BE2C (cell line): ENCODE data around the gene DPAGT1.

Experiments used
- DNase-seq: peaks from one replicate; pipeline ENCODE4 v3.0.0-alpha.2; 2020
- H3K27me3 ChIP-seq: fragments of 250-450 bp; sonication (Bioruptor Pico); 2 replicates; pipeline ENCODE4 v1.5.1; 2020; ENCODE audit warnings: mild to moderate bottlenecking
- H3K36me3 ChIP-seq: fragments of 250-450 bp; sonication (Bioruptor Pico); 2 replicates; pipeline ENCODE4 v1.5.1; 2020; ENCODE audit warnings: mild to moderate bottlenecking
- H3K4me1 ChIP-seq: fragments of 250-450 bp; sonication (Bioruptor Pico); 2 replicates; pipeline ENCODE4 v1.5.1; 2020
- H3K4me3 ChIP-seq: 2 replicates; pipeline ENCODE4 v1.5.1; 2011; ENCODE audit warnings: low read depth, low read length
- H3K9me3 ChIP-seq: fragments of 250-450 bp; sonication (Bioruptor Pico); 2 replicates; pipeline ENCODE4 v1.5.1; 2020
- TF ChIP-seq, protein P1 (sequence below): IDR thresholded peaks from 2 replicates; pipeline ENCODE4 v1.5.1; 2012; ENCODE audit warnings: mild to moderate bottlenecking, low read depth, low read length

Gene DPAGT1

GRCh38 chr11:119117004-119117706, 15.5 kb upstream of the DPAGT1 start:
- DNase-seq: no peak
- Histone ChIP-seq H3K4me3 (no peak overlapping the region), H3K36me3 (peaks cover 17% of the 10 kb centered on the region), H3K4me1 (no peaks in the 10 kb centered on the region), H3K27me3 (no peaks in the 10 kb centered on the region), H3K9me3 (no peaks in the 10 kb centered on the region)
- TF ChIP-seq, protein P1, sequence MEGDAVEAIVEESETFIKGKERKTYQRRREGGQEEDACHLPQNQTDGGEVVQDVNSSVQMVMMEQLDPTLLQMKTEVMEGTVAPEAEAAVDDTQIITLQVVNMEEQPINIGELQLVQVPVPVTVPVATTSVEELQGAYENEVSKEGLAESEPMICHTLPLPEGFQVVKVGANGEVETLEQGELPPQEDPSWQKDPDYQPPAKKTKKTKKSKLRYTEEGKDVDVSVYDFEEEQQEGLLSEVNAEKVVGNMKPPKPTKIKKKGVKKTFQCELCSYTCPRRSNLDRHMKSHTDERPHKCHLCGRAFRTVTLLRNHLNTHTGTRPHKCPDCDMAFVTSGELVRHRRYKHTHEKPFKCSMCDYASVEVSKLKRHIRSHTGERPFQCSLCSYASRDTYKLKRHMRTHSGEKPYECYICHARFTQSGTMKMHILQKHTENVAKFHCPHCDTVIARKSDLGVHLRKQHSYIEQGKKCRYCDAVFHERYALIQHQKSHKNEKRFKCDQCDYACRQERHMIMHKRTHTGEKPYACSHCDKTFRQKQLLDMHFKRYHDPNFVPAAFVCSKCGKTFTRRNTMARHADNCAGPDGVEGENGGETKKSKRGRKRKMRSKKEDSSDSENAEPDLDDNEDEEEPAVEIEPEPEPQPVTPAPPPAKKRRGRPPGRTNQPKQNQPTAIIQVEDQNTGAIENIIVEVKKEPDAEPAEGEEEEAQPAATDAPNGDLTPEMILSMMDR: no peak

DNA sequence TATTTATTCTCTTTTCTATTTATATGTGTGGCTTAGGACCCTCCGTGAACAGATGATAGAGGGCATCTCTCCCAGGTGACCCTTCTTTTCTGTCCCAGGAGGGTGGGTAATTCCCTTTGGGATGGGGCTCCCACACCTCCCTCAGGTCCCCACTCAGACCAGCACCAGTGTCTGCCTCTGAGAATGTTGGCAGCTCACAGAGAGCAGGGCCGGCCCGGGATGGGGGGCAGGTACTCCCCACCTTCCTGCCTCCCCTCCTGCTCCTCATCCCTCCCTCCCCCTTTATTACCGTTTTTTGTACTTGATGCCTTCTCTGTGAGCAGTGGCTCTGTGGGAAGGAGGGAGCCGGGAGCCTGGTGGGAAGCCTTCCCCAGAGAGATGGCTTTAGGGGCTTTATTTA, 14.9 kb upstream of the DPAGT1 start:
- H3K36me3 ChIP-seq: peaks cover 21% of the 10 kb centered on the region
- TF ChIP-seq, protein P1: no peak
- H3K9me3 ChIP-seq: no peaks in the 10 kb centered on the region
- H3K27me3 ChIP-seq: no peaks in the 10 kb centered on the region
- no peaks in the 10 kb centered on the region for H3K4me1 ChIP-seq
- H3K4me3 ChIP-seq: no peak overlapping the region
- no peak for DNase-seq

- no peaks in the 10 kb centered on the region for H3K27me3 ChIP-seq
- peaks cover 25% of the 10 kb centered on the region for H3K36me3 ChIP-seq
- no peak for DNase-seq
- no peaks in the 10 kb centered on the region for H3K4me1 ChIP-seq
- no peak overlapping the region for H3K4me3 ChIP-seq
- TF ChIP-seq, protein P1: no peak
- H3K9me3 ChIP-seq: no peaks in the 10 kb centered on the region
Measured at GRCh38 chr11:119116235-119116594, 14.6 kb upstream of the DPAGT1 start.

DNA sequence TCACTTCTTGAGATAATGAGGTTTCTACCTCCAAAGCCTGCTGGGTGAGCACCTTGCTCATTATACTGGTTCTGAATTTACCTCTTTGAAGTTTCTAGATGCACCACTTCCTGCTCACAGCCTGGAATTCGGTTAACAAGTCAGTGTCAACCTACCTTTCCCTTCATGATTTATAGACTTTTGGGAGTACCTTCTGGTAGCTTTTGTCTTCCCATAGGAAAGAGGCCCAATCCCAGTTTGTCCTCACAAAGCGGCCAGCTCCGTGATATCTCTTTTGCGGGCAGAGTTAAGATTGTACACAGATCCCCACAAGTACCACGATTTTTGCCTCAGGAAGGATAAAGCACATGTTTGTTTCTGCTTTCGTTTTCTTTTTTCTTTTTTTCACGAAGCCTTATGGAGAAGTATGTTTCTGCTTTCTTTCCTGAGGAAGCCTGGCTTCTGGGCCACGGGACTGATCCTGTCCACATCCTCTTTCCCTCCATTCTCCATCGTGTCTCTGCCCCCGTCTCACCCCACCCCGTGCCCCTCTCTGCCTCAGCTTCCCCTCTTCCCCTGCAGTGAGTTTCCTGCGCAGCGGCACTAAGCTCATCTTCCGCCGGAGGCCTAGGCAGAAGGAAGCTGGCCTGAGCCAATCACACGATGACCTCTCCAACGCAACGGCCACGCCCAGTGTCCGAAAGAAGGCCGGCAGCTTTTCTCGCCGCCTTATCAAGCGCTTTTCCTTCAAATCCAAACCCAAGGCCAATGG, 14.0 kb upstream of the DPAGT1 start:
- H3K9me3 ChIP-seq: no peaks in the 10 kb centered on the region
- H3K27me3 ChIP-seq: no peaks in the 10 kb centered on the region
- H3K36me3 ChIP-seq: peaks cover 31% of the 10 kb centered on the region
- no peaks in the 10 kb centered on the region for H3K4me1 ChIP-seq
- no peak overlapping the region for H3K4me3 ChIP-seq
- TF ChIP-seq, protein P1: no peak
- no peak for DNase-seq

GRCh38 chr11:119114351-119114750, 12.7 kb upstream of the DPAGT1 start:
- Histone ChIP-seq H3K36me3 (peaks cover 31% of the 10 kb centered on the region), H3K4me1 (no peaks in the 10 kb centered on the region), H3K27me3 (no peaks in the 10 kb centered on the region), H3K4me3 (no peak overlapping the region), H3K9me3 (no peaks in the 10 kb centered on the region)
- no peak for DNase-seq
- TF ChIP-seq, protein P1: no peak

- DNase-seq: no peak
Measured at GRCh38 chr11:119113716-119114115, 12.1 kb upstream of the DPAGT1 start.

More at GRCh38 chr11:119113716-119114115, 12.1 kb upstream of the DPAGT1 start:
- TF ChIP-seq, protein P1: no peak
- peaks cover 2% of the 10 kb centered on the region; the same call in 1 of the 2 replicates for H3K4me1 ChIP-seq
- H3K4me3 ChIP-seq: no peak overlapping the region
- peaks cover 31% of the 10 kb centered on the region for H3K36me3 ChIP-seq
- H3K9me3 ChIP-seq: no peaks in the 10 kb centered on the region
- H3K27me3 ChIP-seq: no peaks in the 10 kb centered on the region
